ENCODE measurements around the gene MEX3D. TPM values are rescaled to one million over a fixed set of nuclear protein-coding genes. Genes with fewer than 3 reads are reported as not detected.

Gene MEX3D
- total and polyA plus RNA-seq, 9 donors = 23.8 to 40.3 (median 31.7) TPM

DNA sequence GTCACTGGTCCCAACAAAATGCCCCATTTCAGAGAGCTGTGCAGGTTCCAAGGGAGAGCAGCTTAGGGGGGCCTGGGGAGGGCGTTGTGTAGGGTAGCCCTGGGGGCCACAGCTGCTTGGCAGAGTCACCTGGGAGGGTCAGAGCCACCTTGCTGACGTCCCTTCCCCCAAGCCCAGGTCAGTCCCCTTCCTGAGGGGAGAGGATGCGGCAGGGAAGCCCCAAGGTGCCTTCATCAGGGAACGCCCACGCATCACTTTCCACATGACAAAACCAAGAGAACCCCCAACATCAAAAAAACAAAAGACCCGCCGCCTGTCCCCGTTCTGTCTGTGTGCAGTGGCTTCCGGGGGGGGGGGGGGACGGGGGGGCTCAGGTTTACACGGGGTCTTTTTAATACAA is 42.5 kb upstream of the MEX3D start:
- WGBS (ENCODE audit: insufficient coverage) = 71% methylated on average over 1 of the region's 11 CpGs
- no peak overlapping the region for H3K27ac ChIP-seq (ENCODE audit: low read length)
- H3K4me3 ChIP-seq (ENCODE audit: low read length) = no peak overlapping the region
- no peak for DNase-seq
- peaks cover 69% of the 10 kb centered on the region for H3K36me3 ChIP-seq (ENCODE audit: control insufficient read depth, insufficient read depth, low read length)
- H3K9me3 ChIP-seq (replicated peaks; ENCODE audit: control insufficient read depth, low read depth, low read length) = no peaks in the 10 kb centered on the region
- H3K4me1 ChIP-seq (ENCODE audit: control insufficient read depth, insufficient read depth, low read length) = peaks cover 9% of the 10 kb centered on the region
- no peaks in the 10 kb centered on the region for H3K27me3 ChIP-seq (ENCODE audit: control insufficient read depth, insufficient read depth, low read length)

DNA sequence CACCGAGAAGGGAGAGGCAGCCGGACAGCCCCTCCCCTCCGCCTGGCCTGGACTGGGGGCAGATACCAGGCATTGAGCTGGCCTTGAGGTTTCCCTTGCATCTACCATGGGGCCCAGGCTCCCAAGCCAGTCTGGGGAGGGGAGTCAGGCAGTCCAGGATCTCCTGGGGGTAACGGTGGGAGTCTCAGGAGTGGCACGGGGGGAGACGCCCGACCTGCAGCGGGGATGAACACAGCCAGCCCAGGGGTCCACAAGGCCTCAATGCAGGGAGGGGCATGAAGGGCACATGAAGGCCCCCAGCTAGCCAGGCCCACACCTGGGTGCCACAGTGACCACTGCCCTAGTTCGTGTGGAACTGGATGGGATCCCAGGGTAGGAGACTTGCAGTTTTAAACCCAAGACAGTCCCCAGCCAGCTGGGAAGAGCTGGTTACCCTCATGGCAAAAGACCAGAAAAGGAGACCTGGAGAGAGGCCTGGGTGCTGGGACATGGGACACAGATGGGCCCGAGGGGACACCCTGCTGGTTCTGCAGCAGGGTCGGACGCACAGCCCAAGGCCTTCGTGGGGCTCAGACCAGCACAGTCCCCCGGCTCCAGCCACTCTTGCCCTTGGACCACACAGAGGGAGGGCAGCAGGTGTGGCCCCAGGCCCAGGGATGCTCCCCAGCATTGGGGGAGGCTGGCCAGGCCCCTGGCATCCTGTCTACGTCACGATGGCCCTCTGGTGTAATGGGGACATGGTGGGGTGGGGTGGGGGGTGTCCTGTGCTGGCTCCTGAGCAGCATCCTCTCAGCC is 41.8 kb upstream of the MEX3D start:
- Histone ChIP-seq H3K4me1 (ENCODE audit: control insufficient read depth, insufficient read depth, low read length) (peaks cover 10% of the 10 kb centered on the region), H3K36me3 (ENCODE audit: control insufficient read depth, insufficient read depth, low read length) (peaks cover 63% of the 10 kb centered on the region), H3K27ac (ENCODE audit: low read length) (no peak overlapping the region), H3K27me3 (ENCODE audit: control insufficient read depth, insufficient read depth, low read length) (no peaks in the 10 kb centered on the region), H3K4me3 (ENCODE audit: low read length) (no peak overlapping the region), H3K9me3 (replicated peaks; ENCODE audit: control insufficient read depth, low read depth, low read length) (no peaks in the 10 kb centered on the region)
- WGBS (ENCODE audit: insufficient coverage) = 69% methylated on average over 14 of the region's 16 CpGs
- no peak for DNase-seq

DNA sequence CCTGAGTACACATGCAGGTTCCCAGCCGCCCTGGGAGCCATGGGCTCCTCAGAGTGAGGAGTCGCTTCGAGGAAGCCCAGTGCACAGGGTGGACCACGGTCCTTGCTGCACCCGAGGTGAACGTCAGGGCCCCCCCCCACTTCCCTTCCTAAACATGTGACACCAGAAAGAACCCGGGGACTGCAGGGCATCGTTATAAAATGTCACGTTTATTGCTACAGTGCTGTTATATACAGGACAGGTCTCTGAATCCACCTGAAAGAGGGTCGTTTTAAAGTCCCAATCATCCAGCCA is 40.9 kb upstream of the MEX3D start:
- H3K4me1 ChIP-seq (ENCODE audit: control insufficient read depth, insufficient read depth, low read length) = peaks cover 18% of the 10 kb centered on the region
- H3K4me3 ChIP-seq (ENCODE audit: low read length) = no peak overlapping the region
- no peak for DNase-seq
- no peaks in the 10 kb centered on the region for H3K27me3 ChIP-seq (ENCODE audit: control insufficient read depth, insufficient read depth, low read length)
- no peak overlapping the region for H3K27ac ChIP-seq (ENCODE audit: low read length)
- 47% methylated on average over 5 of the region's 10 CpGs for whole genome bisulfite sequencing (ENCODE audit: insufficient coverage)
- H3K9me3 ChIP-seq (replicated peaks; ENCODE audit: control insufficient read depth, low read depth, low read length) = no peaks in the 10 kb centered on the region
- peaks cover 55% of the 10 kb centered on the region for H3K36me3 ChIP-seq (ENCODE audit: control insufficient read depth, insufficient read depth, low read length)

DNA sequence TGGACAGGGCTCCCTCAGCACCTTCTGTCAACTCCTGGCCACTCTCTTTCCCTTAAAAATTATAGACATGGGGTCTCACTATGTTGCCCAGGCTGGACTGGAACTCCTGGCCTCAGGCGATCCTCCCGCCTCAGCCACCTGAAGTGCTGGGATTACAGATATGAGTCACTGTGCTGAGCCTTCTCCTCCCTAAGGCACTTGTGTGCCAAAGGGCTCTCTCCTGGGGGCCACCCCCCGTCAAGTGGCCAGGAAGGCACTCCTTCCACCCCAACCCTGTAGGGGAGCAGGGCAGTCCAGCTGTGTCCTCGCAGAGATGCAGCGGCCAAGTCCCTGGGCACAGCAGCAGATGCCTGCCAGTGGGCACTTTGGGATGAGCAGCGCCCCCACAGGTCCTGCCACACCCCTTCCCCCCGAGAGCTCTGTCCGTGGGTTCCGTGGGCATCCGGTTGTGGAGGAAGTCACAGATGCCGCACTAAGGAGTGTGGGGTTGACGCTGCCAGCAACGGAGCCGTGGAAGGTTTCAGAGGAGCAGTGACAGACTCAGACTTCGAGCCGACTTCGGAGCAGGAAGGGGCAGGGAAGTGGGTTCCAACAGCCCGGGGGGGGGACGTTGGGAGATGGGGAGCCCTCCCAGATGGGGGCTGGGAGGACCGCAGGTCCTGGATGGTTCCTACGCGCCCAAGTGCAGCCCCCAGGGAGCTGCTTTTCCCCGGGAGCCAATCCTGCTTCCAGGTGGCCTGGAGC is 40.4 kb upstream of the MEX3D start:
- no peak overlapping the region for H3K27ac ChIP-seq (ENCODE audit: low read length)
- H3K4me3 ChIP-seq (ENCODE audit: low read length) = no peak overlapping the region
- 55% methylated on average over 17 of the region's 23 CpGs for WGBS (ENCODE audit: insufficient coverage)
- H3K36me3 ChIP-seq (ENCODE audit: control insufficient read depth, insufficient read depth, low read length) = peaks cover 49% of the 10 kb centered on the region
- no peaks in the 10 kb centered on the region for H3K9me3 ChIP-seq (replicated peaks; ENCODE audit: control insufficient read depth, low read depth, low read length)
- peaks cover 20% of the 10 kb centered on the region for H3K4me1 ChIP-seq (ENCODE audit: control insufficient read depth, insufficient read depth, low read length)
- H3K27me3 ChIP-seq (ENCODE audit: control insufficient read depth, insufficient read depth, low read length) = no peaks in the 10 kb centered on the region
- DNase-seq = no peak

DNA sequence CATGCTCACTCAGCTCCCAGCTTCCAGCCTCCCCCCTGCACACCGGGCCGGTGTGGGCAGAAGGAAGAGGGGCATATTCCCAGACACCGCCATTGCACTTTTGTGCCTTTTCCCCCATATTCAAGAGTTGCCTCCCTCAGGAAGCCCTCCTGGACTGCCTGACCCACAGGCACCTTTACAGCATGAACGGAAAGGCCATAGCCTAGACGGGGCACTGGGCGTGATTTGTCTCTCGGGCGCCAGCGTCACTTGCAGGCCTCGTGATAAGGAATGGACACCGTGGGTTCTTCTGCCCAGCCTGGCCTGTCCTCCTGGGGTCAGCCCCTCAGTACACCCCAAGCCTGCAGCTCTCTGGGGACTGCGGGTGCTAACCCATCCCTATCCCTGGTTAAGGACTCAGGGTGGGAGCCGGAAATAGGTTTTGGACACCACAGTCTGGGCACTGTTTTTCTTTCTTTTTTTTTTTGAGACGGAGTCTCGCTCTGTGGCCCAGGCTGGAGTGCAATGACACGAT is 38.1 kb upstream of the MEX3D start:
- DNase-seq = no peak
- Histone ChIP-seq H3K9me3 (replicated peaks; ENCODE audit: control insufficient read depth, low read depth, low read length) (no peaks in the 10 kb centered on the region), H3K4me1 (ENCODE audit: control insufficient read depth, insufficient read depth, low read length) (peaks cover 28% of the 10 kb centered on the region), H3K27me3 (ENCODE audit: control insufficient read depth, insufficient read depth, low read length) (no peaks in the 10 kb centered on the region), H3K36me3 (ENCODE audit: control insufficient read depth, insufficient read depth, low read length) (peaks cover 27% of the 10 kb centered on the region), H3K27ac (ENCODE audit: low read length) (peak overlapping the region; percentile 99), H3K4me3 (ENCODE audit: low read length) (peak overlapping the region; percentile 71)
- 22% methylated on average over 10 of the region's 16 CpGs for WGBS (ENCODE audit: insufficient coverage)

DNA sequence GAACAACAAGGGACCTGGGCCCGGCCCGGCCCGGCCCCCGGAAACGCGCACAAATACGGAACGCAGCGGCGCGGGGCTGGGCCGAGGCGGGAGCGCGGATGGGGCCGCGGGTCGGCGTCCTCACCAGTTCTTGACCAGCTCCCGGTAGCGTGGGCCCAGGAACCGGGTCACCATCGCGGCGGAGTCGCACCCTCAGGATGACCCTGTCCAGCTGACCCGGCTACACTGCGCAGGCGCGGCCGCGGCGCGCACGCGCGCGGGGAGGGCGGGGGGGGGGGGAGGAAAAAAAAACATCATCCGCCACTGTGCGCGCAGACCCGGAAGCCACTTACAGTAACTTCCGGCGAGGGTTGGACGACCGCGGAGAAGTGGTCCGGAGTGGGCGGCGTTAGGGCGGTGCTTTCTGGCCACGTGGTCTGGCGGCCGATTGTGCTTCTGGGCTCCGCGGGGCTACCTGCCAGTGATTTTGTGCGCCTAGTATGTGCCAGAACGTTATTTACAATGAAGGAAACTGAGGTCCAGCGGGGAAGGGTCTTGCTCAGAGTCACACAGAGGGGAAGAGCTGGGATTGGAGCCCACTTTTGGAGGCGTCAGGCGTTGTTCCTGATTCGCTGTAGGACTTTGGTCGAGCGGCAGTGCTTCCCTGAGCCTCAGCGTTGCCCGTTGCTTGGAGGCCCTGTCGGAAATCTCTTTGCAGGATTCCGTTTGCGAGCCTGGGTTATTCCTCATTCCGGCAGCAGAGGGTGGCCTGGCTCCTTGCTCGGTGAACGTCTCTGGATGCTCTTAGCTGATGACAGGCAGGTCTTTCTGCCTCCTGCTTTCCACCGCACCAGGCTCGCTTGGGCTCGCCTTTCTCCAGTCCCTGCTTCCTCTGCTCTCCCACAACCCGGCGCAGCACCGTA is 37.4 kb upstream of the MEX3D start, which contains the start of gene UQCR11:
TSS of gene UQCR11 (minus strand) at position 227 of the 902 bp plus-strand sequence. CDS start at position 174, 53 bp downstream.
- Histone ChIP-seq H3K27me3 (ENCODE audit: control insufficient read depth, insufficient read depth, low read length) (no peaks in the 10 kb centered on the region), H3K27ac (ENCODE audit: low read length) (peak within 1 kb of the TSS; percentile 99), H3K4me3 (ENCODE audit: low read length) (peak within 1 kb of the TSS; percentile 100), H3K9me3 (replicated peaks; ENCODE audit: control insufficient read depth, low read depth, low read length) (no peaks in the 10 kb centered on the region), H3K4me1 (ENCODE audit: control insufficient read depth, insufficient read depth, low read length) (peaks cover 28% of the 10 kb centered on the region), H3K36me3 (ENCODE audit: control insufficient read depth, insufficient read depth, low read length) (peaks cover 21% of the 10 kb centered on the region)
- DNase-seq = peak; percentile 98
- WGBS (ENCODE audit: insufficient coverage) = under 1% methylated on average over 54 of the region's 79 CpGs

DNA sequence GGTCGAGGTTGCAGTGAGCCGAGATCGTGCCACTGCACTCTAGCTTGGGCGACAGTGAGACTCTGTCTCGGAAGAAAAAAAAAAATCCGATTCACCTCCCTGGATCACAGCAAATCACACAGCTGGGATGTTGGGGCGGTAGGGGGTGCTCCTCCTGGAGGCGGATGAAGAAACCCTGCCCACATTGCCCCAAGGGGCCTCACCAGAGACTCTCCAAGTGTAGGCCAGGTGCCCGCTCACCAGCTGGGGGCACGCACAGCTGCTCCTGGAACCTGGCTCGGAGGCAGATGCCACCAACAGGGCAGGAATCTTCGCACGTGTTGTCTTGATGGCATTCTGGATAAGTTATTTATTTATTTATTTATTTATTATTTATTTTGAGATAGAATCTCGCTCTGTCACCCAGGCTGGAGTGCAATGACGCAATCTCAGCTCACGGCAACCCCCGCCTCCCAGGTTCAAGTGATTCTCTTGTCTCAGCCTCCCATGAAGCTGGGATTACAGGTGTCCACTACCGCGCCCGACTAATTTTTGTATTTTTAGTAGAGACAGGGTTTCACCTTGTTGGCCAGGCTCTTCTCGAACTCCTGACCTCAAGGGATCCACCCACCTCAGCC is 34.1 kb upstream of the MEX3D start:
- Histone ChIP-seq H3K4me1 (ENCODE audit: control insufficient read depth, insufficient read depth, low read length) (peaks cover 28% of the 10 kb centered on the region), H3K9me3 (replicated peaks; ENCODE audit: control insufficient read depth, low read depth, low read length) (no peaks in the 10 kb centered on the region), H3K36me3 (ENCODE audit: control insufficient read depth, insufficient read depth, low read length) (peaks cover 26% of the 10 kb centered on the region), H3K27ac (ENCODE audit: low read length) (no peak overlapping the region), H3K4me3 (ENCODE audit: low read length) (no peak overlapping the region), H3K27me3 (ENCODE audit: control insufficient read depth, insufficient read depth, low read length) (no peaks in the 10 kb centered on the region)
- no peak for DNase-seq
- WGBS (ENCODE audit: insufficient coverage) = 93% methylated on average over 2 of the region's 21 CpGs

DNA sequence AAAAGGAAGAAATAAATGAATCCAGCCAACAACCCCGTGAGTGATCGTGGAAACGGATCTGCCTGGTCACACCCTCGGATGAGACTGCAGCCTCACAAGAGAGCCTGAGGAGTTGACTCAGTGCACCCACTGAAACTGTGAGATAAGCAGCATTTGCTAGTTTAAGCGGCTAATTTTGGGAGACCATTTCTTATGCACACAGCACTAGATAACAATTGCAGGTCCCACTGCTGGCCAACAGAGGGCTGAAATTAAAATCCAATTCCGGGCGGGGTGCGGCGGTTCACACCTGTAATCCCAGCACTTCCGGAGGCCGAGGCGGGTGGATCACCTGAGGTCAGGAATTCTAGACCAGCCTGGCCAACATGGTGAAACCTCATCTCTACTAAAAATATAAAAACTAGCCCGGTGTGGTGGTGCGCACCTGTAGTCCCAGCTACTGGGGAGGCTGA is 33.5 kb upstream of the MEX3D start:
- 94% methylated on average over 13 of the region's 14 CpGs for WGBS (ENCODE audit: insufficient coverage)
- Histone ChIP-seq H3K4me1 (ENCODE audit: control insufficient read depth, insufficient read depth, low read length) (peaks cover 28% of the 10 kb centered on the region), H3K27ac (ENCODE audit: low read length) (no peak overlapping the region), H3K4me3 (ENCODE audit: low read length) (no peak overlapping the region), H3K36me3 (ENCODE audit: control insufficient read depth, insufficient read depth, low read length) (peaks cover 29% of the 10 kb centered on the region), H3K9me3 (replicated peaks; ENCODE audit: control insufficient read depth, low read depth, low read length) (no peaks in the 10 kb centered on the region), H3K27me3 (ENCODE audit: control insufficient read depth, insufficient read depth, low read length) (no peaks in the 10 kb centered on the region)
- no peak for DNase-seq

DNA sequence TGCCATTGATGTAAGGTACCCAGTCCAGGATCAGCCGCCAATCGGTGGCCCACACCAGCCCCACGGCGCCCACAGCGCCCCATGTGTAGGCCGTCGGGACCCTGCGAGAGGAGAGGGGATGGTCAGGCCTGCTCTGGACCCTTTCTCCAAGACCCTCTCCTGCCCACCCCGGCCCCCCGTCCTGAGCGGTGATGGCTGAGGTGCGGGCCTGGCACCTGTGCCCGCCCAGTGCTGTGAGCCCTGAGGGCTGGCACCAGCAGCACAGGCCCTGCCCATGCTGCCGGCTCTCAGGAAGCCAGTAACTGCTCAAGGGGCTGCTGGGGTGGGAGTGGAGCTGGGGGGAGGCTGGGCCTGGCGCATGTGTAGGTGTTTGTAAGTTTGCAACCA is 31.3 kb upstream of the MEX3D start:
- no peaks in the 10 kb centered on the region for H3K9me3 ChIP-seq (replicated peaks; ENCODE audit: control insufficient read depth, low read depth, low read length)
- WGBS (ENCODE audit: insufficient coverage) = 96% methylated on average over 8 of the region's 15 CpGs
- H3K36me3 ChIP-seq (ENCODE audit: control insufficient read depth, insufficient read depth, low read length) = peaks cover 33% of the 10 kb centered on the region
- no peak for DNase-seq
- no peaks in the 10 kb centered on the region for H3K27me3 ChIP-seq (ENCODE audit: control insufficient read depth, insufficient read depth, low read length)
- no peak overlapping the region for H3K27ac ChIP-seq (ENCODE audit: low read length)
- no peak overlapping the region for H3K4me3 ChIP-seq (ENCODE audit: low read length)
- peaks cover 14% of the 10 kb centered on the region for H3K4me1 ChIP-seq (ENCODE audit: control insufficient read depth, insufficient read depth, low read length)
